HG03196 (cell line): ENCODE data around the gene BICDL2.
A peak's percentile ranks its signal among the peaks of the same experiment; 100 is the strongest.

ENCODE experiments used
- ATAC-seq: cut with Tn5 transposase; IDR thresholded peaks from one replicate; pipeline ENCODE4 v1.9.1; 2021; ENCODE audit not compliant: unreplicated experiment

Gene BICDL2

GRCh38 chr16:2987833-2988232, 48.9 kb downstream of the BICDL2 start:
- ATAC-seq, result no peak

- no peak for ATAC-seq
Measured at GRCh38 chr16:2987286-2987685, 49.5 kb downstream of the BICDL2 start.

- no peak for ATAC-seq
Measured at GRCh38 chr16:2986623-2987188, 50.0 kb downstream of the BICDL2 start.

GRCh38 chr16:2985893-2986355, 50.8 kb downstream of the BICDL2 start:
- no peak for ATAC-seq

- no peak for ATAC-seq
Measured at GRCh38 chr16:2985462-2985861, 51.3 kb downstream of the BICDL2 start.

- ATAC-seq, result peak; percentile 36
Measured at GRCh38 chr16:2983706-2984136, 53.0 kb downstream of the BICDL2 start.

- no peak for ATAC-seq
Measured at GRCh38 chr16:2982402-2982801, 54.3 kb downstream of the BICDL2 start.

GRCh38 chr16:2981899-2982250, 54.9 kb downstream of the BICDL2 start:
- ATAC-seq, result no peak

GRCh38 chr16:2981177-2981898, 55.4 kb downstream of the BICDL2 start:
- no peak for ATAC-seq

- peak; percentile 55 for ATAC-seq
Measured at GRCh38 chr16:2980227-2981176, 56.2 kb downstream of the BICDL2 start, which contains the start of gene PKMYT1. Gene PKMYT1 (minus strand): TSS chr16:2980446. CDS start chr16:2979657, 789 bp downstream.

GRCh38 chr16:2979669-2980226, 57.0 kb downstream of the BICDL2 start:
- ATAC-seq, result peak; percentile 3
